Prostate gland (tissue), 2 donors: ENCODE measurements around the gene CHST3. TPM values are rescaled to one million over a fixed set of nuclear protein-coding genes. Genes with fewer than 3 reads are reported as not detected.

Experiments
- DNase-seq: peaks from one replicate; pipeline ENCODE4 v3.0.0-alpha.2; 2019; ENCODE audit warnings: low spot score
- H3K27ac ChIP-seq, 2 donors: fragments of 200-600 bp; sonication (generic); 2 replicates each; pipeline ENCODE4 v1.5.1; 2017 to 2019
- H3K27me3 ChIP-seq: fragments of 200-600 bp; sonication (generic); replicated peaks from 2 replicates; pipeline ENCODE4 v1.5.1; 2019; ENCODE audit not compliant: insufficient read depth
- H3K36me3 ChIP-seq, 2 donors: fragments of 200-600 bp; sonication (generic); 1 replicate in 1 of 2; 2 replicates in 1 of 2; pipeline versions ENCODE4 v1.5.1 to v1.8.1; 2017 to 2019
- H3K4me1 ChIP-seq: fragments of 200-600 bp; sonication (generic); replicated peaks from 2 replicates; pipeline ENCODE4 v1.5.1; 2019
- H3K4me3 ChIP-seq, 2 donors: fragments of 200-600 bp; sonication (generic); 2 replicates each; pipeline ENCODE4 v1.5.1; 2017 to 2019
- H3K9me3 ChIP-seq: fragments of 200-600 bp; sonication (generic); 2 replicates; pipeline ENCODE4 v1.5.1; 2017
- POLR2A ChIP-seq: fragments of 450-650 bp; IDR thresholded peaks from one replicate; pipeline ENCODE4 v1.6.1; 2016; ENCODE audit warnings: antibody characterized with exemption, mild to moderate bottlenecking
- POLR2AphosphoS5 ChIP-seq: sonication (generic); formaldehyde crosslinking; IDR thresholded peaks from one replicate; pipeline ENCODE4 v1.6.1; 2017; ENCODE audit warnings: antibody characterized with exemption
- WGBS: methylation state at CpG from one replicate; pipeline ENCODE4 v1.1.5; 2018; 5-methylcytosine and 5-hydroxymethylcytosine counted together
- intact Hi-C: fragments of 100-400 bp; cut with DNase I; formaldehyde crosslinking; loops from one replicate; pipeline ENCODE4 v1.14.2; 2022
- total RNA-seq, 2 donors: library from RNA; depleted of rRNA; stranded (reverse); fragments of >200 nt; gene quantifications; one replicate each; pipeline ENCODE4 v1.1.0, GENCODE V29; 2016
- TF ChIP-seq, protein P1 (sequence below), 4 experiments: fragments of 200-600 bp in 2 of 4; fragments of 450-650 bp in 2 of 4; sonication (generic) in 2 of 4; IDR thresholded peaks; 1 replicate in 3 of 4; 2 replicates in 1 of 4; pipeline ENCODE4 v1.5.1; 2016 to 2019; ENCODE audit warnings: antibody characterized with exemption in 4 of 4, mild to moderate bottlenecking in 2 of 4, moderate library complexity in 2 of 4

The CHST3 gene
- total RNA-seq, 2 donors from 2014 or later = 16.5 to 197 TPM

GRCh38 chr10:72056932-72057751 lies 92.9 kb downstream of the CHST3 start:
- intact Hi-C loops = loop anchor here (5.0 kb wide), 1 partner anchor 155 kb away; no protein-coding TSS in a partner anchor
- no peaks in the 10 kb centered on the region for H3K9me3 ChIP-seq
- TF ChIP-seq POLR2AphosphoS5 (peak; percentile 51), POLR2A (no peak)
- H3K4me1 ChIP-seq = no peaks in the 10 kb centered on the region
- WGBS = 64% methylated on average over 23 of the region's 25 CpGs
- H3K27ac ChIP-seq = peak overlapping the region; percentile 13 to 61
- no peak overlapping the region for H3K4me3 ChIP-seq
- peak; percentile 65 for DNase-seq
- no peaks in the 10 kb centered on the region for H3K27me3 ChIP-seq
- no peaks in the 10 kb centered on the region for H3K36me3 ChIP-seq

GRCh38 chr10:72058347-72058898 lies 94.2 kb downstream of the CHST3 start:
- no peak for DNase-seq
- Histone ChIP-seq H3K4me1 (no peaks in the 10 kb centered on the region), H3K27me3 (no peaks in the 10 kb centered on the region), H3K4me3 (no peak overlapping the region), H3K27ac (peak overlapping the region in 1 of 2 donors; percentile 54), H3K9me3 (no peaks in the 10 kb centered on the region), H3K36me3 (no peaks in the 10 kb centered on the region)
- intact Hi-C loops = loop anchor here (5.0 kb wide), 1 partner anchor 154 kb away; no protein-coding TSS in a partner anchor
- WGBS = 88% methylated on average over 12 of the region's 12 CpGs
- TF ChIP-seq POLR2AphosphoS5 (no peak), POLR2A (no peak)
- TF ChIP-seq, protein P1, sequence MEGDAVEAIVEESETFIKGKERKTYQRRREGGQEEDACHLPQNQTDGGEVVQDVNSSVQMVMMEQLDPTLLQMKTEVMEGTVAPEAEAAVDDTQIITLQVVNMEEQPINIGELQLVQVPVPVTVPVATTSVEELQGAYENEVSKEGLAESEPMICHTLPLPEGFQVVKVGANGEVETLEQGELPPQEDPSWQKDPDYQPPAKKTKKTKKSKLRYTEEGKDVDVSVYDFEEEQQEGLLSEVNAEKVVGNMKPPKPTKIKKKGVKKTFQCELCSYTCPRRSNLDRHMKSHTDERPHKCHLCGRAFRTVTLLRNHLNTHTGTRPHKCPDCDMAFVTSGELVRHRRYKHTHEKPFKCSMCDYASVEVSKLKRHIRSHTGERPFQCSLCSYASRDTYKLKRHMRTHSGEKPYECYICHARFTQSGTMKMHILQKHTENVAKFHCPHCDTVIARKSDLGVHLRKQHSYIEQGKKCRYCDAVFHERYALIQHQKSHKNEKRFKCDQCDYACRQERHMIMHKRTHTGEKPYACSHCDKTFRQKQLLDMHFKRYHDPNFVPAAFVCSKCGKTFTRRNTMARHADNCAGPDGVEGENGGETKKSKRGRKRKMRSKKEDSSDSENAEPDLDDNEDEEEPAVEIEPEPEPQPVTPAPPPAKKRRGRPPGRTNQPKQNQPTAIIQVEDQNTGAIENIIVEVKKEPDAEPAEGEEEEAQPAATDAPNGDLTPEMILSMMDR (IDR thresholded peaks at IDR 0.05) = no peak

- no peak for DNase-seq
- intact Hi-C loops = loop anchor here (5.0 kb wide), 1 partner anchor 153 kb away; no protein-coding TSS in a partner anchor
- 53% methylated on average over 21 of the region's 21 CpGs for WGBS
- no peaks in the 10 kb centered on the region for H3K27me3 ChIP-seq
- no peaks in the 10 kb centered on the region for H3K36me3 ChIP-seq
- no peak overlapping the region for H3K27ac ChIP-seq
- no peaks in the 10 kb centered on the region for H3K9me3 ChIP-seq
- TF ChIP-seq POLR2A (no peak), POLR2AphosphoS5 (no peak)
- TF ChIP-seq, protein P1 (IDR thresholded peaks at IDR 0.05) = no peak
- H3K4me1 ChIP-seq = no peaks in the 10 kb centered on the region
- H3K4me3 ChIP-seq = no peak overlapping the region
Observed at GRCh38 chr10:72058989-72059842, 95.0 kb downstream of the CHST3 start.

- no peaks in the 10 kb centered on the region for H3K36me3 ChIP-seq
- no peaks in the 10 kb centered on the region for H3K27me3 ChIP-seq
- no peak overlapping the region for H3K4me3 ChIP-seq
- no peaks in the 10 kb centered on the region for H3K4me1 ChIP-seq
- WGBS = 89% methylated on average over 19 of the region's 19 CpGs
- H3K27ac ChIP-seq = no peak overlapping the region
- TF ChIP-seq POLR2AphosphoS5 = no peak
- TF ChIP-seq, protein P1 (IDR thresholded peaks at IDR 0.05) = no peak
- TF ChIP-seq POLR2A = no peak
- intact Hi-C loops = loop anchor here (5.0 kb wide), 1 partner anchor 152 kb away; no protein-coding TSS in a partner anchor
- H3K9me3 ChIP-seq = no peaks in the 10 kb centered on the region
- DNase-seq = no peak
Observed at GRCh38 chr10:72059843-72060822, 95.9 kb downstream of the CHST3 start.
